Endothelial cell of umbilical vein (primary cell): Measurements from ENCODE around the gene ABI3BP. TPM values are rescaled to one million over a fixed set of nuclear protein-coding genes. Genes with fewer than 3 reads are reported as not detected.
A peak's percentile ranks its signal among the peaks of the same experiment; 100 is the strongest.

ENCODE experiments used
- BruUV-seq: library from RNA; stranded (reverse); fragments of 400-500 nt; replicated peaks from 2 replicates; lab custom pipeline; 2021; lab: Mats Ljungman, UMichigan
- CTCF ChIA-PET: fragments of 300-600, 350-600 bp; sonication (Branson Sonifier 250); formaldehyde crosslinking; loops from one replicate; lab custom pipeline; 2021; ENCODE audit warnings: antibody characterized with exemption, inconsistent platforms; lab: Charles Lee
- POLR2A ChIA-PET: fragments of 300-600, 350-600 bp; sonication (Branson Sonifier 250); formaldehyde crosslinking; loops from one replicate; lab custom pipeline; 2021; ENCODE audit warnings: antibody characterized with exemption, inconsistent platforms; lab: Charles Lee
- DNase-seq: peaks from one replicate; pipeline ENCODE4 v3.0.0-alpha.2; 2011; ENCODE audit warnings: low read depth, low spot score
- FAIRE-seq: peaks from 2 replicates; lab custom pipeline; 2011; peaks lifted over from hg19 to GRCh38; lab: Jason Lieb, UNC
- H2AFZ ChIP-seq: 2 replicates; pipeline ENCODE4 v1.6.0; 2012; ENCODE audit warnings: low read depth, low read length, control low read depth, inconsistent platforms
- H3K27ac ChIP-seq: 2 replicates; pipeline ENCODE4 v1.5.1; 2011; ENCODE audit warnings: low read depth, mild to moderate bottlenecking, control low read depth, low read length, moderate library complexity; ENCODE audit not compliant: insufficient read depth
- H3K27me3 ChIP-seq, 2 experiments: 2 replicates each; pipeline versions ENCODE4 v1.6.0 to v1.6.1; 2011; ENCODE audit warnings: low read length in 2 of 2, mixed read lengths in 1 of 2; ENCODE audit not compliant: control insufficient read depth in 2 of 2, insufficient read depth in 2 of 2
- H3K36me3 ChIP-seq, 2 experiments: 2 replicates in 1 of 2; 3 replicates in 1 of 2; pipeline ENCODE4 v1.5.1; 2011; ENCODE audit warnings: low read length in 2 of 2, mild to moderate bottlenecking in 1 of 2, moderate library complexity in 1 of 2; ENCODE audit not compliant: control insufficient read depth in 2 of 2, insufficient read depth in 2 of 2; ENCODE audit errors: extremely low read depth in 1 of 2
- H3K4me1 ChIP-seq: 3 replicates; pipeline ENCODE4 v1.5.1; 2011; ENCODE audit warnings: mild to moderate bottlenecking, low read length; ENCODE audit not compliant: control insufficient read depth, insufficient read depth; ENCODE audit errors: extremely low read depth
- H3K4me2 ChIP-seq: 2 replicates; pipeline ENCODE4 v1.6.1; 2011; ENCODE audit warnings: low read length, control low read depth, mixed read lengths; ENCODE audit not compliant: insufficient read depth
- H3K4me3 ChIP-seq, 3 experiments: fragments of 200-600 bp in 1 of 3; sonication (generic), shearing (Covaris generic) in 1 of 3; replicated peaks in 1 of 3; 2 replicates each; pipeline ENCODE4 v1.5.1; 2011 to 2016; ENCODE audit warnings: control low read depth in 3 of 3, low read length in 3 of 3, mild to moderate bottlenecking in 2 of 3, inconsistent platforms in 1 of 3, low read depth in 1 of 3, moderate library complexity in 1 of 3; ENCODE audit not compliant: insufficient read depth in 1 of 3
- H3K79me2 ChIP-seq: 2 replicates; pipeline ENCODE4 v1.6.0; 2012; ENCODE audit warnings: low read length, inconsistent platforms; ENCODE audit not compliant: control insufficient read depth, insufficient read depth
- H3K9ac ChIP-seq: replicated peaks from 2 replicates; pipeline ENCODE3; 2011; ENCODE audit warnings: low read length, control low read depth; ENCODE audit not compliant: insufficient read depth; ENCODE audit errors: extremely low read depth
- H3K9me1 ChIP-seq: replicated peaks from 3 replicates; pipeline ENCODE4 v1.6.0; 2011; ENCODE audit warnings: mild to moderate bottlenecking, low read length; ENCODE audit not compliant: control insufficient read depth, insufficient read depth; ENCODE audit errors: extremely low read depth
- H3K9me3 ChIP-seq: replicated peaks from 2 replicates; pipeline ENCODE4 v1.5.1; 2012; ENCODE audit warnings: low read length, inconsistent platforms; ENCODE audit not compliant: control insufficient read depth, insufficient read depth
- H4K20me1 ChIP-seq: replicated peaks from 2 replicates; pipeline ENCODE3; 2011; ENCODE audit warnings: mild to moderate bottlenecking, low read length; ENCODE audit not compliant: control insufficient read depth, insufficient read depth; ENCODE audit errors: extremely low read depth
- FOS ChIP-seq: IDR thresholded peaks from 2 replicates; pipeline ENCODE4 v1.6.1; 2011; ENCODE audit warnings: mild to moderate bottlenecking, low read length, moderate library complexity, borderline replicate concordance; ENCODE audit not compliant: insufficient read depth
- GATA2 ChIP-seq: IDR thresholded peaks from 2 replicates; pipeline ENCODE4 v1.7.0; 2011; ENCODE audit warnings: low read depth, mild to moderate bottlenecking, moderate library complexity, mixed read lengths, low read length; ENCODE audit not compliant: insufficient read length, insufficient read depth
- JUN ChIP-seq: IDR thresholded peaks from 2 replicates; pipeline ENCODE4 v1.6.1; 2011; ENCODE audit warnings: borderline replicate concordance, low read depth; ENCODE audit not compliant: insufficient read length, insufficient read depth
- MYC ChIP-seq: IDR thresholded peaks from one replicate; pipeline ENCODE4 v1.6.1; 2011; ENCODE audit warnings: mild to moderate bottlenecking, low read depth, low read length
- POLR2A ChIP-seq: IDR thresholded peaks from 2 replicates; pipeline ENCODE4 v1.6.1; 2012; ENCODE audit warnings: low read depth, mild to moderate bottlenecking, control low read depth, low read length
- POLR2AphosphoS5 ChIP-seq: IDR thresholded peaks from 2 replicates; pipeline ENCODE4 v1.6.1; 2012; ENCODE audit warnings: low read depth, mild to moderate bottlenecking, control low read depth, low read length, moderate library complexity; ENCODE audit not compliant: insufficient read depth
- dilution Hi-C: fragments of 300-500 bp; cut with MboI; formaldehyde crosslinking; loops from one replicate; pipeline ENCODE4 v1.15.0; 2019; ENCODE audit warnings: low sequenced_read_pairs; ENCODE audit not compliant: extremely low pct_ligation_motif_present
- intact Hi-C: fragments of 100-400 bp; cut with micrococcal nuclease; formaldehyde crosslinking; loops from one replicate; pipeline ENCODE4 v1.10.0; 2022
- polyA plus RNA-seq, 4 experiments: library from polyadenylated mRNA; depleted of rRNA in 3 of 4; stranded (reverse) in 3 of 4; unstranded in 1 of 4; fragments of >200 nt; gene quantifications; 2 replicates each; pipeline versions ENCODE4 v1.2.1 to v1.2.3, GENCODE V29; 2011 to 2012; ENCODE audit warnings: missing spikeins in 1 of 4
- total RNA-seq: library from RNA; stranded (reverse); gene quantifications from 2 replicates; pipeline ENCODE4 v1.2.3, GENCODE V29; 2021
- TF ChIP-seq, protein P1 (sequence below): IDR thresholded peaks from 2 replicates; pipeline ENCODE4 v1.6.1; 2011; ENCODE audit not compliant: insufficient read depth, insufficient read length
- TF ChIP-seq, protein P2 (sequence below), 2 donors: IDR thresholded peaks; 1 replicate in 1 of 2; 2 replicates in 1 of 2; pipeline ENCODE4 v1.5.1; 2011; ENCODE audit warnings: low read length in 2 of 2, mild to moderate bottlenecking in 2 of 2, moderate library complexity in 2 of 2, control low read depth in 1 of 2, inconsistent platforms in 1 of 2, low read depth in 1 of 2; ENCODE audit not compliant: insufficient read depth in 1 of 2; ENCODE audit errors: extremely low read depth in 1 of 2

Gene ABI3BP
- total and polyA plus RNA-seq, 2 donors (not counting 3 experiments of a cell fraction or from before 2014, with no cell fraction given), result 78.1 to 106 TPM

DNA sequence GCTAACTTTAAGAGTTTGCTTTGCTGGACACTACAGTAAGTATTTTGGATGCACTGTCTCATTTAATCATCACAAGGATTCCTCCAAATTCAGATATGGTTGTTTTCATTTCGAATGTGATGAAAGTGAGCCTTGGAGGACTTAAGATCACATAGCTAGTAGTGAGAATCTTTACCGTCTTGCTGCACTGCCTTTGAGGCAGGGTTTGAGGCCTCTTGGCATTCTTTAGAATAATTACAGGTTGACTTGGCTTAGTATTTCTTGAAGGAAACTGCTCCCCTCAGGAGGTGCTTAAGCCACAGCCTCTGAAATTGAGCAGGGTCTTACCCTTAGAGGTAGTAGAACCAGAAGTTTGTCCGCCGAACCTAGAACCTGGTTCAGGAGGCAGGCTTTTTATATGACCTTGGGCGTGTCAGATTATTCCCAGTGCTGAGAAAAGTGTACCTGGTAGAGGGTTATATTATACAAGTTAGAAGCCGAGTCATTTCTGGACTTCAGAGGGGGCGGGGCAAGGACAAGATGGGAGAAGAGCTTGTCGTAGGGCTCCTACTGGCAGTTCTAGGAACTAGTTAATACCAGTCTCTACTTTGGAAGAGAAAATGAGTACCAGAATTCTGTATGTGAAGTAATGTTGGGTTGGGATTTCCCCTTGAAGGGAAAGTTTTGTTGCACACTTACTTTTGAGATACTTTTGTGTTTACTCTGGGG, 282.8 kb downstream of the ABI3BP start:
- Histone ChIP-seq H3K27ac (peak overlapping the region; percentile 78), H2AFZ (no peak overlapping the region), H3K9me3 (no peaks in the 10 kb centered on the region), H3K79me2 (peaks cover 57% of the 10 kb centered on the region), H3K9me1 (no peaks in the 10 kb centered on the region), H3K9ac (peak overlapping the region; percentile 92), H3K4me1 (peaks cover 8% of the 10 kb centered on the region), H3K27me3 (peaks cover 5 to 7% of the 10 kb centered on the region in 2 experiments), H4K20me1 (peaks cover 13% of the 10 kb centered on the region), H3K36me3 (peaks cover 5 to 8% of the 10 kb centered on the region in 2 experiments), H3K4me3 (peak overlapping the region; percentile 79 to 99 (median 89)), H3K4me2 (peak overlapping the region; percentile 98)
- ChIA-PET CTCF (interaction anchor here (1.0 to 2.9 kb wide), 10 partner anchors 11 to 879 kb away, joined by 3 to 26 read pairs (median 4); no protein-coding TSS in a partner anchor), POLR2A (interaction anchor here (0.7 kb wide), 1 partner anchor 154 kb away, joined by 3 read pairs; no protein-coding TSS in a partner anchor)
- BruUV-seq, result TSS peak; percentile 42
- FAIRE-seq (no peak), DNase-seq (peak; percentile 62)
- intact Hi-C loops, result no loop called here
- dilution Hi-C loops, result no loop called here
- TF ChIP-seq, protein P1, sequence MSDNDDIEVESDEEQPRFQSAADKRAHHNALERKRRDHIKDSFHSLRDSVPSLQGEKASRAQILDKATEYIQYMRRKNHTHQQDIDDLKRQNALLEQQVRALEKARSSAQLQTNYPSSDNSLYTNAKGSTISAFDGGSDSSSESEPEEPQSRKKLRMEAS, result no peak
- TF ChIP-seq FOS, result no peak
- no peak for TF ChIP-seq JUN
- no peak for TF ChIP-seq POLR2AphosphoS5
- no peak for TF ChIP-seq POLR2A
- TF ChIP-seq MYC, result no peak
- no peak for TF ChIP-seq GATA2
- TF ChIP-seq, protein P2, sequence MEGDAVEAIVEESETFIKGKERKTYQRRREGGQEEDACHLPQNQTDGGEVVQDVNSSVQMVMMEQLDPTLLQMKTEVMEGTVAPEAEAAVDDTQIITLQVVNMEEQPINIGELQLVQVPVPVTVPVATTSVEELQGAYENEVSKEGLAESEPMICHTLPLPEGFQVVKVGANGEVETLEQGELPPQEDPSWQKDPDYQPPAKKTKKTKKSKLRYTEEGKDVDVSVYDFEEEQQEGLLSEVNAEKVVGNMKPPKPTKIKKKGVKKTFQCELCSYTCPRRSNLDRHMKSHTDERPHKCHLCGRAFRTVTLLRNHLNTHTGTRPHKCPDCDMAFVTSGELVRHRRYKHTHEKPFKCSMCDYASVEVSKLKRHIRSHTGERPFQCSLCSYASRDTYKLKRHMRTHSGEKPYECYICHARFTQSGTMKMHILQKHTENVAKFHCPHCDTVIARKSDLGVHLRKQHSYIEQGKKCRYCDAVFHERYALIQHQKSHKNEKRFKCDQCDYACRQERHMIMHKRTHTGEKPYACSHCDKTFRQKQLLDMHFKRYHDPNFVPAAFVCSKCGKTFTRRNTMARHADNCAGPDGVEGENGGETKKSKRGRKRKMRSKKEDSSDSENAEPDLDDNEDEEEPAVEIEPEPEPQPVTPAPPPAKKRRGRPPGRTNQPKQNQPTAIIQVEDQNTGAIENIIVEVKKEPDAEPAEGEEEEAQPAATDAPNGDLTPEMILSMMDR (IDR thresholded peaks at IDR 0.05; ENCODE audit: extremely low read depth in 1 of 2, insufficient read depth in 1 of 2, low read depth in 1 of 2, low read length in 2 of 2), result peak; percentile 30 to 32
